MM.1S (cell line): ENCODE results near the gene ARF1.

Source experiments
- CTCF ChIP-seq: fragments of 300-600 bp; sonication (generic); IDR thresholded peaks from 2 replicates; pipeline ENCODE4 v1.5.1; 2016; ENCODE audit warnings: antibody characterized with exemption, low read length, mixed read lengths
- EZH2 ChIP-seq: fragments of 300-600 bp; sonication (generic); optimal IDR thresholded peaks from 2 replicates; pipeline ENCODE3; 2017; ENCODE audit warnings: low read depth, mild to moderate bottlenecking, antibody characterized with exemption, low read length, mixed read lengths
- EZH2phosphoT487 ChIP-seq: fragments of 300-600 bp; sonication (generic); IDR thresholded peaks from 2 replicates; pipeline ENCODE4 v1.6.1; 2018; ENCODE audit warnings: antibody characterized with exemption, low read length

GRCh38 chr1:228046421-228047182 is 35.9 kb upstream of the ARF1 start:
- no peak for TF ChIP-seq CTCF
- TF ChIP-seq EZH2 = no peak
- no peak for TF ChIP-seq EZH2phosphoT487
